GM10266 (cell line): ENCODE measurements around the gene DNASE1L2.

Source experiments
- DNase-seq: peaks from one replicate; pipeline ENCODE4 v3.0.0; 2012; ENCODE audit errors: extremely low spot score
- CTCF ChIP-seq: IDR thresholded peaks from 2 replicates; pipeline ENCODE4 v1.5.1; 2012; ENCODE audit warnings: mild to moderate bottlenecking, low read depth; ENCODE audit not compliant: control insufficient read depth, insufficient read depth; ENCODE audit errors: missing control alignments

The DNASE1L2 gene

DNA sequence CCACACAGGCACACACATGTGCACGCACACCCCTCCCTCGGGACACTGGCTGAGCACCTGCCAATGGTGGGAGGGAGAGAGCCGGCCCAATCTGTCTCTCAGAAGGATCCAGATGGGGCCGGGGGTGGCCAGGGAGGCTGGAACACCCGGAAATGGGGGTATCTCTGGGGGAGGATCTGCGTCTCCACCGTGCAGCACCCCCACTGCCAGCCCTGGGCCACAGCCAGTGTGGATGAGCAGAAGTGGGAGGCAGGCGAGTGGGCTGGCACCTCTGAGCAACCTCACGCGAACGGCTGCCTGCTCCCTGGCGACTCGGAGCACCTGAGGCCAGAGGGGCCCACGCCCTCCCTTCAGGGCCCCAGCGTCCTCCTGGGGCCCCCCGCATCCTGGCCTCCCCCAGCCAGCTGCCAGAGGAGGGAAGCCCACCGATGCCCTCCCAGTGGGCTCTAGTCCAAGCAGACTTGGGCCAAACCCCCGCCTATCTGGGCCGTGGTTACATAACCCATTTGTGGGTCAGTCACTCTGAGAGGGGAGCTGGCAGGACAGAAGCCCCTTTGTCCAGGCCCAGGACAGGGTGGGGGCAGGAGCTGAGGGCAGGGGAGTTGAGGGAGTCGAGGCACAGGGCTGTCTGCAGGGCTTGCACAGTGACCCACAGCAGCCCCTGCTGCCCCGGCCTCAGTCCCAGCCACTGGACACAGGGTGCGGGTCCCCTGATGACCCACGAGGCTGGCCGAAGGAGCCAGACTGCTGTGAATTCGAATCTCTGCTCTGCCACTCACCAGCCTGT is 45.4 kb upstream of the DNASE1L2 start:
- TF ChIP-seq CTCF: no peak
- DNase-seq: no peak

- no peak for TF ChIP-seq CTCF
- no peak for DNase-seq
These were observed 44.9 kb upstream of the DNASE1L2 start for GRCh38 chr16:2191446-2191706.

DNA sequence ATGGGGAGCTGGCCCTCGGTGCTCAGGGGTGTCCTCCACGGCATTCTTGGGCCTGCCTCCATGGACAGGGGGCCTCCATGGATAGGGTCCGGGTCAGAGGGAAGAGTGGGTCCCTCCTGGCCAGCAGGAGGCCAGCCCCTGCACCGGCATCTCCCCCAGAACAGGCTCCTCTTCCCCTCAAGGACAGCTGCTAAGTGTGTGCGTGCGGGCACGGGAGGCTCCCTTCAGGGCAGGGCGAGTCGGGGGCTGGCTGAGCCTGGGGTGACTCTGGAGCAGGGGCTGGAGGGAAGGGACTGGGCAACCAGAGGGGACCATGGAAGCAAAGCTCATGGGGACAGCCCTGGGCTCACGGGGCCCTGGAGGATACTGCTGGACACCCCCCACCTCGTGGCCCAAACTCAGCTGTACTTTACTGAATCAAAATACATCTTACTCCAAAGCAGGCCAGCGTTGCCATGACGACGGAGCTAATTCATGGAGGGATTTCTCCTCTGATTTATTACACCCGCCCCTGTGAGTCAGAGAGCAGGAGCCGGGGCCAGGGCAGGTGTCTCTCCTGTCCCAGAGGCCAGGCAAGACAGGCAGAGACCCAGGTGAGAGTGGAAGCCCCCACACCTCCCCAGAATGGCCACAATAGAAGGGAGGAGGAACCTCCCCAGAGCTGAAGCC is 41.9 kb upstream of the DNASE1L2 start:
- DNase-seq: no peak
- TF ChIP-seq CTCF: no peak

GRCh38 chr16:2194852-2195321 is 41.4 kb upstream of the DNASE1L2 start:
- TF ChIP-seq CTCF: peak; percentile 71
- peak; percentile 85 for DNase-seq

GRCh38 chr16:2195322-2196161 is 40.7 kb upstream of the DNASE1L2 start:
- no peak for DNase-seq
- no peak for TF ChIP-seq CTCF

DNA sequence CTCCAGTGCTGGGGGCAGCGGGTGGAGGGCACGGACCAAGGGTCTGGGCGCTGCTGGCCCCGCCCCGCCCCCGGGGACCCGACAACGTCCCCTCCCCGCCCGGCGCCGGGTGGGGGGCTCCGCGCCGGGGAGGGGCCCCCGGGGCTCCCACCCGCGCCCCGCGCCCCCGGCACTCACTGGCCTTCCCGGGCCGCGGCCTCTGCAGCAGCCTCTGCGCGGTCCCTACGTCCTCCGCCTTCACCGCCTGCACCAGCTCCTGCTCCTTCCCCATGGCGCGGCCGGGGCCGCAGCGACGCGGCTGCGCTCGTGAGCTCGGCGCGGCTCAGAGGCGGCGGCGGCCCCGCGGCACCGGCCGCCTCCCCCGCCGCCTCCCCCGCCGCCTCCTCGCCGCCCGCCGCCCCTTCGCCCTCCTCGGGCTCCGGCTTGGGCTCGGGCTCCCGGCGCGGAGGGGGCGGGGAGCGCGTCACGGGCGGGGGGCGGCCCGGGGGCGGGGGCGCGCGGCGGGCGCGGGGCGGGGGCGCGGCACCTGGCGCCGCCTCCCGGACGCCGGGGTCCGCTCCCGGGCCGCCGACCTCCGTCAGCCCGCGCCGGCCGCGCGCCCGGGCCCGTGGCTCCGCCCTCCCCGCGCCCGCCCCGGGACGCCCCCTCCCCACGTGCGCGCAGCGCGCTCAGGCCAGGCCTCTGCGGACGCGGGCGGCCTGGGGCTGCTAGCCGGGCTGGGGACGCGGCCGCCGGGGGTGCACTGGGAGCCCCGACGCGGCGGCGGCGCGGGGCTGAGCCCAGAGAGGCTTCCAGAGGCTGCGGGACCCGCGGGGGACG is 39.9 kb upstream of the DNASE1L2 start, which contains the start of gene CASKIN1:
TSS of gene CASKIN1 (minus strand) at position 444 of the 819 bp plus-strand sequence. CDS start at position 271, 173 bp downstream.
- peak; percentile 71 for DNase-seq
- TF ChIP-seq CTCF: no peak
